Pulmonary artery endothelial cell (primary cell): ENCODE measurements around the gene TMTC2. TPM values are rescaled to one million over a fixed set of nuclear protein-coding genes. Genes with fewer than 3 reads are reported as not detected.
"Not testable (repeated sequence)": the region's sequence is repeated elsewhere in the genome, so short reads cannot be mapped to it uniquely, and the experiment has no call there.

Experiments
- DNase-seq: peaks from one replicate; pipeline ENCODE4 v3.0.0-alpha.2; 2011; ENCODE audit warnings: low read depth, low spot score
- total RNA-seq: library from RNA; depleted of rRNA; stranded (reverse); fragments of >200 nt; gene quantifications from 2 replicates; pipeline ENCODE4 v1.2.3, GENCODE V29; 2014

TMTC2 gene
- total RNA-seq, 1 donor from 2014 or later, result 3.6 TPM

- no peak for DNase-seq
These were observed 153.1 kb downstream of the TMTC2 start for GRCh38 chr12:82839796-82840195.

DNA sequence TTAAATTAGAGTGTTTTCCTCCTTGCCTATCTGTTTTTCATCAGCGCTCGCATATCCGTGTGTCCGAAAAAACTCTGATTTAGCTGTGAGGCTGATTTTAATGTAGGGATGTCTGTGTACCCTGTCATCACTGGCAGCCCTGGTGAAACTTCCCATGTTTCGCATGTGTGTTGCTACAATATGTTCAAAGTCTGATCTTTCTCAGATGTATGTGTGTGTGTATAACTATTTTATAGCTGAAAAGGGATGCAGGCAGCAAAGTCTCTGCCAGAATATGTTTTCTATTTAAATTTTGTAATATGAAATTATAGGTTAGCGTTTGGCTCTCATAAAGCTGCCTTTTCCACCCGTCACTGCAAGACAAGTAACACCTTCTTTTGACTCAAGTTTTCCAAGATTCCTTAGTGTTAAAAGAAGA, 154.8 kb downstream of the TMTC2 start:
- DNase-seq, result no peak

GRCh38 chr12:82842480-82842879, 155.8 kb downstream of the TMTC2 start:
- DNase-seq, result no peak

GRCh38 chr12:82845076-82845475, 158.4 kb downstream of the TMTC2 start:
- not testable (repeated sequence) for DNase-seq

GRCh38 chr12:82848845-82849244, 162.1 kb downstream of the TMTC2 start:
- DNase-seq, result no peak

DNA sequence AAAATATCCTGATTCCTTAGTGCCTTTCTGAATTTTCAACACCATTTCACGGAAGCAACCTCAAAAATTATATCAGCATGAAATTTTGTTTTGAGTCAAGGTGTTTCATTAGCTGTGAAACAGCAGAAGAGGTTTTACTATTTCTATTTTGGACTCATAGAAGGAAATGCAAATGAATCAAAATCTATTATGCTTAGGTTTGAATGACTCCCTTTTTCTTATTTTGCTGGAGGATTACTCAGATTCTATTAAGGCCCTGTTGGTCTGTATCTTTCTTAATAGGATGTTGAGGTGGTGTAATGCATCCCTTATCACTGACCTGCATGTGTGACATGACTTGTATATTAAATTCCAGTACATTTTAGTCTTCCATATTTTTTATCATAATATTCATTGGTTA, 165.8 kb downstream of the TMTC2 start:
- no peak for DNase-seq

DNA sequence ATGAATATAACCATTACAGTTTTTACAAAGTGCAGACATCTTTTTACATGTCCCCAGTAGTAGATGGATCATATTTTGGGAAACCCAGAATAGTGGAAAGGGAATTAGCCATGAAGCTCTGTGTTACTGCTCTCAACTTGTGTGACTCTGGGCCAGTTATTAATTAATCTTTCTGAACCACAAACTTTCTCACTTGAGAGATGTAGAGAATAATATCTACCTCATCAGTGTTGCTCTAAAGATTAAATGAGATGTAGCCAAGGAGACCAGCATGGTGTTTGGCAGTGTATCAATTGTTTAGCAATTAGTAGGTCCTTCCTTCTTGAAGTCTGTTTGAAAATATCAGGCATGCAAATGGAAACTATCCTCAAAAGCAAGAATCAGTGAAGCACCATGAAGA, 169.2 kb downstream of the TMTC2 start:
- no peak for DNase-seq

GRCh38 chr12:82857276-82857675, 170.6 kb downstream of the TMTC2 start:
- DNase-seq, result no peak

DNA sequence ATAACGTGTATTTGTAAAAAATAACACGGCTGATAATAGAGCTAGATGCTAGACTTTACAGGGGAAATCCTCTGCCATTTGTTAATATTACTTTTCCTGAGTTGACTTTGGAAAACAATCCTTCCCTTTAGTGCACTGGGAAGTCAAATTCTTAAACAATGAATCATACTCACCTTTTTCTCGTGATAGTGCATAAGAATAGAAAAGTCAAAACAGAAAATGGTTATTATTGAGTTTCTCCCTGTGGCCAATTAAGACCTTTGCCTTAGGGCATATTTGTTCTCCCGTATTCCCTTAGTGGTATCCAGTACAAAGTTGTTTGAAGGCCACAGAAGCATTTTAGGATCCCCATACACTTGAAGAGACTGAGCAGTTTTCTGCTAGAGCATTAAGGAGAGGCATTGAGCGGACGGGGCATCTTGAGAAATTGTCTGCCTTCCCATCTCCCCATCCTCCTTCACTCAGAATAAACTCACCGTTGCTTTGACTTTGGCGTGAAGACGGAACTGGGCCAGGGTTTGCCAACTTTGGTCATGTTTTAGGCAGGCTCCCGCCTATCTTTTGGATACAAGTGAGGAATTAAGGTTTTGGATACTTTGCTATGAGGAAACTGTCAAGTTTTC, 171.3 kb downstream of the TMTC2 start:
- DNase-seq, result no peak

DNA sequence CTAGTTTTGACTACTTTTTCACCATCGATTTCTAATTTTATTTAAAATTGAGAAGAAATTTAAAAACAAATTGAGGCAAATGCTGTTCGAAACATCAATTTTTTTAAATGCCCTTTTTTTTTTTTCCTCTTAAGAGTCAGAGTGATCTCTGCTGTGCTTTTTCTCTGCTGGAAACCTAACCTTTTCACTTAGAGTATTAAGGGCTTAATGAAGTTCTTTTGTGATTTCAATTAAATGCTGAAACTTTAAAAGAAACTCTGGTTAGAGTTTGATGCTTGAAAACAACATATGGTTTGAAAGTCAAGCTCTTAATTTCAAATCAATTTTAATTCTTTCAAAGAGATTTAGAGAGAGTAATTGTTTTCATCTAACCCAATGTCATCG, 171.8 kb downstream of the TMTC2 start:
- DNase-seq, result no peak

- DNase-seq, result no peak
These were observed 175.5 kb downstream of the TMTC2 start for GRCh38 chr12:82862069-82862841.

GRCh38 chr12:82862876-82863649, 176.4 kb downstream of the TMTC2 start:
- DNase-seq, result no peak

DNA sequence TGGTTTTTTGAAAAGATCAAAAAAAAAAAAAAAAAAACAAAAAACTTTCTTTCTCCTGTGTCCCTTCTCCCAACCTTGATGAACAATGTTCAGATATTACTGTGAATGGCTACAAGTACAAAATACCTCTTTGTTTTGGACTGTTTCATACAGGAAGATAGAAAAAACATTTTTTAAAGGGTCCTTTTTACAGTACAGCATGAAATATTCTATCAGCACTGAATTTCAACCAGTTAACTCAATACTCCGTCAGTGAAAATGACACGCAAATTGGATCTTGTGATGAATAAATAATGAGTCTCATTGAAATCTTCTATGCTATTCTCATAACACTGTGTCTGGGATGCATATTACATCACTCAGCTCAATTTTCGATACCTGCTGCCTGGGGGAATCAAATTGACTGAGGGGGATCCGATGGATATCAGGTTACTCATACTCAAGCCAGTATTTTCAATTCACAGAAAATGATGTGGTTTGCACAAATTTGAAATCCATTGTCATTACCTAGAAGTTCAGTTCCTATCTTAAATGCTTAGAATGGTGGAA, 179.6 kb downstream of the TMTC2 start:
- no peak for DNase-seq

DNA sequence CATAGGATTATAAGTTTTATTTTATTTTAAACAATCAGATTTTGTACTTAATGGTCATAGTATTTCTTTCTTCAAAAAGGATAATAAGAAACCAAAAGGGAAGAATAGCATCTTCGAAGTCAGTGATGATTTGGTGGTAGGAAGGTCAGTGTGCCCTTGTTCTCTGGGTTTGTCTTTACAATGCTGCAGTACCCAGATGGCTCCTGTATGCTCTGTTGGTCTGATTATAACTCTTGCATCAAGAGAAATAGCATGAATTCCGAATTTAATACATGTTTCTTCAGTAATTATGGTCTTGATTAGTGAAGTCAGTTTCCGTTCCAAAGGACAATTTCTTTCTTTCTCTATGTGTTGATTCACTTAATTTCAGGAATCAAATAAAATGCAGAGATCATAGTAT, 180.2 kb downstream of the TMTC2 start:
- no peak for DNase-seq

GRCh38 chr12:82867762-82868500, 181.2 kb downstream of the TMTC2 start:
- no peak for DNase-seq

DNA sequence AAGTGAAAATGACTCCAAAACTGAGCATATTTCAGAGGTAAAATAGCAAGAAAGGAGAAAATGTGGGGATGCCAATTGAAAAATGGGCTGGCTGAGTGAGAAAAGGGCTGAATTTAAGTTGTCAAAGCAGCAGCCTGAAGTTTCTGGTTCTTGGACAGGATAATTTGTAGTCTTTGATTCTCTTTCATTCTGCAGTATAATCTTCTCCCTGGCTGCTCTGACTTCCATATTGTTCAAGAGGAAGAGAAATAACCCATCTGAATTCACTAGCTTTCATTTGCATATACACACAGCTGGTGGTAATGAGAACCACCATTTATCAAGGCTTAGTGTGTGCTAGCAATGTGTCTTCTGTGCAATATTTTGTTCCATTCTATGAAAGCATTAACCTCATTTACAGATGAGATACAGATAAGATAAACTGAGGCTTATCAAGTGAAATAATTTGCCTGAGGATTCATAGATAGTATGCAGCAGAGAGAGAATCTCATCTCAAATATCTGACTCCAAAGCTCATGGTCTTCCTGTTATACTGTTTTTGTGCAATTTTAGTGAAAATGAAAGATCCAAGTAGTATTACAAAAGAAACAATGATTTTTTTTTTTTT, 184.2 kb downstream of the TMTC2 start:
- no peak for DNase-seq

DNA sequence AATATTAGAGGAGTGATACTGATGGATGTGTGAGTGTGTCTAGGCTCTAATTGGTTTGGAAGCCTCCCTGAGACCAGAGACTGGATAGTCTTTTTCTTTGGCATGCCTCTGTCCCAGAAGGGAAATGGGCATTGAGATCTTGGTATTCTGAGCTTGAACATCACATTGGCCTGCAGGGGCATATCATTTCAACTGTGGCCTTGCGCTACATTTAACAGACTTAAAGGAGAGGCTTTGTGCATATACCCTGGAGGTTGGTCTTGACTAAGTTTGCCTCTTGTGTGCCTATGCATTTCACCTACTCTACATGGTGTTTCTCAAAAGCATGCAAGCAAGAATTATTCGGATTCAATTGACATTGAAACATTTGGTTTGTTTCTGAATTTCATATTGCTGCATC, 185.4 kb downstream of the TMTC2 start:
- DNase-seq, result no peak

DNA sequence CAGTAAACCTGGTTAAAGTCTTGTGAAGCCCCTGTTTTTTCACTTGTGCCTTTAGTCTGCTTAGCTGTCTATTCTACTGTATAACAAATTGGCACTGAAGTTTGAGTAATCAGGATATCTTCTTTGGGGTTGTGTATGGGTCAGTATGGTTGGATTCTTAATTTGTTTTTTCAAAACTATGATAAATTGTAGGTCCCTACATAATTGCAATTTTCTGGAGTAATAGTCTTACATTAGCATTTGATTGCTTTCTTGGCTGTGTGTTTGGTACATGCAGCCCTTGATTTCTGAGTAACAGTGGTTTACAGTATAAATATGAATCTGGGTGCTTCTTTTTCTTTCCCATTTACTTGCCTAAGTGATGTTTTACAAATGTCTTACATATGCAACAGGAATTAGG, 186.6 kb downstream of the TMTC2 start:
- no peak for DNase-seq

GRCh38 chr12:82873951-82874350, 187.2 kb downstream of the TMTC2 start:
- DNase-seq, result no peak

GRCh38 chr12:82874945-82875344, 188.2 kb downstream of the TMTC2 start:
- no peak for DNase-seq

- DNase-seq, result no peak
These were observed 189.4 kb downstream of the TMTC2 start for GRCh38 chr12:82876075-82876474.
